Pancreas (tissue), 10 donors: ENCODE data around the gene IL31RA. TPM values are rescaled to one million over a fixed set of nuclear protein-coding genes. Genes with fewer than 3 reads are reported as not detected.

ENCODE experiments used
- ATAC-seq, 4 donors: fragments of 200-7000 bp; cut with Tn5 transposase; one replicate each; pipeline versions ENCODE4 v1.8.0 to v1.9.1; 2020; ENCODE audit warnings: mild to moderate bottlenecking in 4 of 4, moderate library complexity in 4 of 4
- DNase-seq, 6 donors: peaks; one replicate each; pipeline ENCODE4 v3.0.0-alpha.2; 2020
- FAIRE-seq: peaks from 2 replicates; lab custom pipeline; 2012; peaks lifted over from hg19 to GRCh38; lab: Jason Lieb, UNC
- H3K27ac ChIP-seq, 4 donors: fragments of 200-600 bp; sonication (generic); 1 replicate in 3 of 4; 2 replicates in 1 of 4; pipeline versions ENCODE4 v1.5.0 to v1.8.0; 2020
- H3K27me3 ChIP-seq, 4 donors: fragments of 200-600 bp; one replicate each; pipeline ENCODE4 v1.8.0; 2021
- H3K36me3 ChIP-seq, 3 donors: fragments of 200-600 bp; sonication (generic) in 1 of 3; one replicate each; pipeline versions ENCODE4 v1.5.0 to v1.8.0; 2020 to 2021
- H3K4me1 ChIP-seq, 3 donors: fragments of 200-600 bp; one replicate each; pipeline ENCODE4 v1.8.0; 2021
- H3K4me3 ChIP-seq, 4 donors: fragments of 200-600 bp; sonication (generic) in 2 of 4; one replicate each; pipeline versions ENCODE4 v1.5.0 to v1.8.0; 2020 to 2021
- H3K9me3 ChIP-seq, 4 donors: fragments of 200-600 bp; one replicate each; pipeline ENCODE4 v1.8.0; 2021
- WGBS, 2 donors: extraction: QIAGEN DNeasy Blood & Tissue Kit; methylation state at CpG; one replicate each; pipeline ENCODE4 v1.1.7; 2013; 5-methylcytosine and 5-hydroxymethylcytosine counted together
- intact Hi-C, 3 donors: fragments of 100-400 bp; cut with DNase I; formaldehyde crosslinking; loops; one replicate each; pipeline versions ENCODE4 v1.11.1 to v1.14.2; 2022
- polyA plus RNA-seq, 2 donors: library from polyadenylated mRNA; stranded (reverse); fragments of 200-250 nt; gene quantifications; one replicate each; pipeline ENCODE4 v1.2.3, GENCODE V29; 2013
- total RNA-seq, 6 donors: library from RNA; stranded (reverse); fragmentation: NEBNext Ultra II Directional in 4 of 6; extraction: Animal tissue kit (Norgen Biotek cat#: 25700) in 4 of 6; gene quantifications; one replicate each; pipeline versions ENCODE4 v1.2.1 to v1.2.4, GENCODE V29; 2021 to 2023
- TF ChIP-seq, protein P1 (sequence below), 4 donors: fragments of 200-600 bp; sonication (generic) in 3 of 4; IDR thresholded peaks; one replicate each; pipeline versions ENCODE4 v1.5.0 to v1.8.0; 2021; ENCODE audit warnings: antibody characterized with exemption in 4 of 4
- donor health status: healthy with polysubstance abuse.
- donor health status: DM: no; HTN: no; CAD: no; lungs with moderate emphysema.
- donor health status: DM: no; HTN: no; CAD: no.
- donor health status: control.
- donor health status: control.
- donor health status: Bipolar disorder and iron deficiency.
- donor health status: DM: yes; HTN: yes; CAD: no.
- donor health status: DM: no; HTN: no; CAD: no.
- donor health status: DM: no; HTN: no; CAD: no.
- donor health status: DM: yes; HTN: yes; CAD: no.

Gene IL31RA
- total and polyA plus RNA-seq, 8 donors: 0.07 to 0.44 (median 0.24) TPM

GRCh38 chr5:55897905-55898304 lies 46.7 kb downstream of the IL31RA start:
- WGBS, 2 donors: 83 to 90% methylated on average over 14 of the region's 14 CpGs
- ATAC-seq: peak in 2 of 4 donors; percentile 24 to 37
- no peak for FAIRE-seq
- H3K27ac ChIP-seq: no peak overlapping the region
- intact Hi-C loops: no loop called here
- DNase-seq: no peak
- no peaks in the 10 kb centered on the region for H3K9me3 ChIP-seq
- no peaks in the 10 kb centered on the region for H3K36me3 ChIP-seq
- H3K27me3 ChIP-seq: no peaks in the 10 kb centered on the region
- H3K4me1 ChIP-seq: no peaks in the 10 kb centered on the region
- no peak overlapping the region for H3K4me3 ChIP-seq
- TF ChIP-seq, protein P1, sequence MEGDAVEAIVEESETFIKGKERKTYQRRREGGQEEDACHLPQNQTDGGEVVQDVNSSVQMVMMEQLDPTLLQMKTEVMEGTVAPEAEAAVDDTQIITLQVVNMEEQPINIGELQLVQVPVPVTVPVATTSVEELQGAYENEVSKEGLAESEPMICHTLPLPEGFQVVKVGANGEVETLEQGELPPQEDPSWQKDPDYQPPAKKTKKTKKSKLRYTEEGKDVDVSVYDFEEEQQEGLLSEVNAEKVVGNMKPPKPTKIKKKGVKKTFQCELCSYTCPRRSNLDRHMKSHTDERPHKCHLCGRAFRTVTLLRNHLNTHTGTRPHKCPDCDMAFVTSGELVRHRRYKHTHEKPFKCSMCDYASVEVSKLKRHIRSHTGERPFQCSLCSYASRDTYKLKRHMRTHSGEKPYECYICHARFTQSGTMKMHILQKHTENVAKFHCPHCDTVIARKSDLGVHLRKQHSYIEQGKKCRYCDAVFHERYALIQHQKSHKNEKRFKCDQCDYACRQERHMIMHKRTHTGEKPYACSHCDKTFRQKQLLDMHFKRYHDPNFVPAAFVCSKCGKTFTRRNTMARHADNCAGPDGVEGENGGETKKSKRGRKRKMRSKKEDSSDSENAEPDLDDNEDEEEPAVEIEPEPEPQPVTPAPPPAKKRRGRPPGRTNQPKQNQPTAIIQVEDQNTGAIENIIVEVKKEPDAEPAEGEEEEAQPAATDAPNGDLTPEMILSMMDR (IDR thresholded peaks at IDR 0.05): no peak

GRCh38 chr5:55899344-55899743 lies 48.2 kb downstream of the IL31RA start:
- 93 to 95% methylated on average over 6 of the region's 6 CpGs for WGBS, 2 donors
- no peaks in the 10 kb centered on the region for H3K27me3 ChIP-seq
- H3K27ac ChIP-seq: no peak overlapping the region
- TF ChIP-seq, protein P1 (IDR thresholded peaks at IDR 0.05): no peak
- no peaks in the 10 kb centered on the region for H3K9me3 ChIP-seq
- ATAC-seq (peak in 1 of 4 donors; percentile 22), FAIRE-seq (no peak), DNase-seq (no peak)
- H3K36me3 ChIP-seq: no peaks in the 10 kb centered on the region
- H3K4me1 ChIP-seq: no peaks in the 10 kb centered on the region
- intact Hi-C loops: no loop called here
- H3K4me3 ChIP-seq: no peak overlapping the region

GRCh38 chr5:55900068-55900467 lies 48.9 kb downstream of the IL31RA start:
- Histone ChIP-seq H3K4me1 (no peaks in the 10 kb centered on the region), H3K27ac (no peak overlapping the region), H3K4me3 (no peak overlapping the region), H3K27me3 (no peaks in the 10 kb centered on the region), H3K9me3 (no peaks in the 10 kb centered on the region), H3K36me3 (no peaks in the 10 kb centered on the region)
- ATAC-seq (no peak), FAIRE-seq (no peak), DNase-seq (no peak)
- WGBS, 2 donors: 90 to 93% methylated on average over 1 of the region's 1 CpG
- intact Hi-C loops: no loop called here
- TF ChIP-seq, protein P1 (IDR thresholded peaks at IDR 0.05): no peak

GRCh38 chr5:55900776-55901175 lies 49.6 kb downstream of the IL31RA start:
- ATAC-seq (no peak), DNase-seq (no peak), FAIRE-seq (no peak)
- no peaks in the 10 kb centered on the region for H3K9me3 ChIP-seq
- TF ChIP-seq, protein P1 (IDR thresholded peaks at IDR 0.05): no peak
- no peaks in the 10 kb centered on the region for H3K27me3 ChIP-seq
- no peaks in the 10 kb centered on the region for H3K4me1 ChIP-seq
- intact Hi-C loops: no loop called here
- H3K4me3 ChIP-seq: no peak overlapping the region
- H3K36me3 ChIP-seq: no peaks in the 10 kb centered on the region
- H3K27ac ChIP-seq: no peak overlapping the region

- Histone ChIP-seq H3K27me3 (no peaks in the 10 kb centered on the region), H3K9me3 (no peaks in the 10 kb centered on the region), H3K4me1 (no peaks in the 10 kb centered on the region), H3K4me3 (no peak overlapping the region), H3K36me3 (no peaks in the 10 kb centered on the region), H3K27ac (no peak overlapping the region)
- WGBS, 2 donors: 80 to 81% methylated on average over 5 of the region's 5 CpGs
- TF ChIP-seq, protein P1 (IDR thresholded peaks at IDR 0.05): no peak
- DNase-seq (no peak), FAIRE-seq (no peak), ATAC-seq (no peak)
- intact Hi-C loops: no loop called here
Observed at GRCh38 chr5:55902696-55903095, 51.5 kb downstream of the IL31RA start.
